Measurements from ENCODE around the gene COA1. TPM values are rescaled to one million over a fixed set of nuclear protein-coding genes. Genes with fewer than 3 reads are reported as not detected.

The COA1 gene
- polyA plus RNA-seq, 1 experiment, result 22.4 TPM

GRCh38 chr7:43761938-43762692 is 32.8 kb upstream of the COA1 start:
- no peaks in the 10 kb centered on the region for H3K27me3 ChIP-seq (ENCODE audit: control insufficient read depth, insufficient read depth, low read length)
- H3K4me3 ChIP-seq (ENCODE audit: low read depth, low read length), result no peak overlapping the region
- CTCF ChIA-PET, result interaction anchor here (0.7 to 1.2 kb wide), 3 partner anchors 11 to 30 kb away, joined by 3 to 7 read pairs (median 3); no protein-coding TSS in a partner anchor
- peak overlapping the region; percentile 11 for H3K27ac ChIP-seq (ENCODE audit: low read depth, low read length)
- POLR2A ChIA-PET, result no interaction called here
- no peak for DNase-seq (ENCODE audit: low read depth, low spot score)
- TF ChIP-seq CTCF (IDR thresholded peaks at IDR 0.05; ENCODE audit: low read depth, low read length), result no peak
- no peaks in the 10 kb centered on the region for H3K9me3 ChIP-seq (ENCODE audit: control insufficient read depth, insufficient read depth, low read length)

- Histone ChIP-seq H3K4me3 (ENCODE audit: low read depth, low read length) (no peak overlapping the region), H3K27me3 (ENCODE audit: control insufficient read depth, insufficient read depth, low read length) (no peaks in the 10 kb centered on the region), H3K9me3 (ENCODE audit: control insufficient read depth, insufficient read depth, low read length) (no peaks in the 10 kb centered on the region), H3K27ac (ENCODE audit: low read depth, low read length) (no peak overlapping the region)
- POLR2A ChIA-PET, result no interaction called here
- no peak for DNase-seq (ENCODE audit: low read depth, low spot score)
- CTCF ChIA-PET, result interaction anchor here (0.8 kb wide), 1 partner anchor 179 kb away, joined by 3 read pairs; the partner anchor contains the start of gene STK17A
- TF ChIP-seq CTCF (IDR thresholded peaks at IDR 0.05; ENCODE audit: low read depth, low read length), result no peak
Observed at GRCh38 chr7:43761382-43761781, 32.1 kb upstream of the COA1 start.

DNA sequence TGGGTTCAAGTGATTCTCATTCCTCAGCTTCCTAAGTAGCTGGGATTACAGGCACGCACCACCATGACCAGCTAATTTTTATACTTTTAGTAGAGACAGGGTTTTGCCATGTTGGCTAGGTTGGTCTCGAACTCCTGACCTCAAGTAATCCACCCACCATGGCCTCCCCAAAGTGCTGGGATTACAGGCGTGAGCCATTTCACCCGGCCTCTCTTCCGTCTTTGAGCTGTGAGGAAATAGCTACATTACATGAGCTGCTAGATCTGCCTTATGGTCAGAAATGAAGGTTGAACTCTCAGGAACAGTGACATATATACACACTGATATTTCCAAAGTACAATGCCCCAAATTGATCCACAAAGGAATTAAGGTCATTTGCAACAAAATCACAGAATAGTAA is 31.5 kb upstream of the COA1 start:
- Histone ChIP-seq H3K9me3 (ENCODE audit: control insufficient read depth, insufficient read depth, low read length) (no peaks in the 10 kb centered on the region), H3K27me3 (ENCODE audit: control insufficient read depth, insufficient read depth, low read length) (no peaks in the 10 kb centered on the region), H3K27ac (ENCODE audit: low read depth, low read length) (no peak overlapping the region), H3K4me3 (ENCODE audit: low read depth, low read length) (no peak overlapping the region)
- DNase-seq (ENCODE audit: low read depth, low spot score), result no peak
- ChIA-PET CTCF (interaction anchor here (0.8 to 0.9 kb wide), 2 partner anchors 78 to 178 kb away, joined by 3 read pairs; partner anchors contain the start of gene STK17A), POLR2A (no interaction called here)
- no peak for TF ChIP-seq CTCF (IDR thresholded peaks at IDR 0.05; ENCODE audit: low read depth, low read length)

DNA sequence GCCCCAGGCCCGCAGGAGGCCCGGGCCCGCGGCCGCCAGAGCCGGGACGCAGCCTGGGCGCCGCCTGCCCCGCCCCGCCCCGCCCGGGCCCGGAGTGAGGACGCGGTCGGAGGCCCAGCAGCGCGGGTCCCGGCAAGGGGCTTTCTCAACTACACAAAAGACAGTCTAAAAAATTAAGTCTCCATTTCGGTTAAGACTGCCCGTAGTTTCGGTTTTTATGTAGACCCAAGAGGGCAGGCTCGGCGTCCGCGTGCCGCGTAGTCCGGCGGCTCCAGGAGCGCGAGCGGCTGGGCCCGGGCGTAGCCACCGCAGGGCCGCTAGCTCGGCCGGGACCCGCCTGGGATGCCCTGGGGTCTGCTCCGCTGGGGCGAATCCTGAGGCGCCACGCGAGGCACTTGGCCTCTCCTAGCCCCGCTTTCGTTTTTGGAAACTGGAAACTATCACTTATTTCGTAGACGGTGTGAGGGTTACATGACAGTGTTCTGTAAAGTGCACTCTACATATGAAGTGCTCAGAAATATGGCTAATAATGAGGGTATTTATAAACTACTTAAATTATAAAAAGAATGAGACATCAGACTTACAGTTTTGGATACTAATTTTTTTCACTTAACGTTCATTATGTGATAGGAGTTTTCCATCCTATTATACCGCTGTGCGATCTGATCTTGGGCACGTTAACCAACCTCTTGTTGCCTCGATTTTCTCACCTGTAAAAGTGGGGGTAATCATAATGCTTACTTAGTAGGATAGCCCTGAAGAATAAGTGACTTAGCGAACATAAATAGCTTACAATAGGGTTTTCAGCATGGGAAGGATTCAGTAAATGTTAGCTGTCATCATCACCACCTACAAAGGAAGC is 29.7 kb upstream of the COA1 start:
- H3K27ac ChIP-seq (ENCODE audit: low read depth, low read length), result no peak overlapping the region
- TF ChIP-seq CTCF (IDR thresholded peaks at IDR 0.05; ENCODE audit: low read depth, low read length), result no peak
- H3K27me3 ChIP-seq (ENCODE audit: control insufficient read depth, insufficient read depth, low read length), result no peaks in the 10 kb centered on the region
- peak overlapping the region; percentile 72 for H3K4me3 ChIP-seq (ENCODE audit: low read depth, low read length)
- POLR2A ChIA-PET, result interaction anchor here (0.6 to 1.1 kb wide), 3 partner anchors 30 to 49 kb away, joined by 3 to 5 read pairs (median 3); partner anchors contain the start of gene COA1
- no peaks in the 10 kb centered on the region for H3K9me3 ChIP-seq (ENCODE audit: control insufficient read depth, insufficient read depth, low read length)
- DNase-seq (ENCODE audit: low read depth, low spot score), result no peak
- CTCF ChIA-PET, result interaction anchor here (1.1 to 1.4 kb wide), 2 partner anchors 176 to 177 kb away, joined by 5 read pairs; partner anchors contain the start of gene STK17A

Measured in AG04450 (cell line).